CD14-positive monocyte (primary cell): ENCODE measurements around the gene CHAT. TPM values are rescaled to one million over a fixed set of nuclear protein-coding genes. Genes with fewer than 3 reads are reported as not detected.
"Not testable (repeated sequence)": the region's sequence is repeated elsewhere in the genome, so short reads cannot be mapped to it uniquely, and the experiment has no call there.

Source experiments
- DNase-seq, 3 donors: peaks; one replicate each; pipeline ENCODE4 v3.0.0-alpha.2; 2011 to 2022
- H2AFZ ChIP-seq: 2 replicates; pipeline ENCODE4 v1.6.0; 2012; ENCODE audit warnings: mild to moderate bottlenecking, low read depth, low read length, inconsistent platforms; ENCODE audit not compliant: insufficient read depth, poor library complexity, severe bottlenecking
- H3K27ac ChIP-seq, 2 donors: 1 replicate in 1 of 2; 2 replicates in 1 of 2; pipeline ENCODE4 v1.5.1; 2012 to 2013; ENCODE audit warnings: low read length in 2 of 2, control low read depth in 1 of 2, inconsistent platforms in 1 of 2, low read depth in 1 of 2, mild to moderate bottlenecking in 1 of 2
- H3K27me3 ChIP-seq, 2 donors: one replicate each; pipeline versions ENCODE4 v1.6.0 to v1.6.1; 2011 to 2013; ENCODE audit warnings: low read length in 2 of 2; ENCODE audit not compliant: control insufficient read depth in 2 of 2, insufficient read depth in 2 of 2
- H3K36me3 ChIP-seq, 2 donors: replicated peaks in 1 of 2; 1 replicate in 1 of 2; 2 replicates in 1 of 2; pipeline versions ENCODE4 v1.5.1 to v1.6.1; 2012 to 2013; ENCODE audit warnings: low read length in 2 of 2, control low read depth in 1 of 2, inconsistent platforms in 1 of 2, mild to moderate bottlenecking in 1 of 2; ENCODE audit not compliant: insufficient read depth in 2 of 2, control insufficient read depth in 1 of 2
- H3K4me1 ChIP-seq, 2 donors: 1 replicate in 1 of 2; 2 replicates in 1 of 2; pipeline versions ENCODE4 v1.5.1 to v1.6.1; 2012 to 2013; ENCODE audit warnings: low read length in 2 of 2, control low read depth in 1 of 2, inconsistent platforms in 1 of 2, mild to moderate bottlenecking in 1 of 2, moderate library complexity in 1 of 2; ENCODE audit not compliant: insufficient read depth in 2 of 2, control insufficient read depth in 1 of 2
- H3K4me2 ChIP-seq: replicated peaks from 2 replicates; pipeline ENCODE3; 2012; ENCODE audit warnings: low read length, moderate library complexity, mild to moderate bottlenecking; ENCODE audit not compliant: poor library complexity, severe bottlenecking; ENCODE audit errors: extremely low read depth
- H3K4me3 ChIP-seq, 3 experiments: fragments of 200-600 bp in 1 of 3; sonication (generic) in 1 of 3; replicated peaks in 1 of 3; 1 replicate in 2 of 3; 2 replicates in 1 of 3; pipeline ENCODE4 v1.5.1; 2011 to 2013; ENCODE audit warnings: low read length in 3 of 3, mild to moderate bottlenecking in 3 of 3, control low read depth in 2 of 3, low read depth in 2 of 3, inconsistent platforms in 1 of 3, moderate library complexity in 1 of 3
- H3K79me2 ChIP-seq: 2 replicates; pipeline ENCODE4 v1.6.0; 2012; ENCODE audit warnings: mild to moderate bottlenecking, control low read depth, inconsistent platforms, low read length, moderate library complexity; ENCODE audit not compliant: insufficient read depth
- H3K9ac ChIP-seq: 2 replicates; pipeline ENCODE4 v1.6.0; 2017; ENCODE audit warnings: low read length, mild to moderate bottlenecking; ENCODE audit not compliant: insufficient read depth, poor library complexity, severe bottlenecking
- H3K9me3 ChIP-seq, 2 donors: replicated peaks in 1 of 2; 1 replicate in 1 of 2; 2 replicates in 1 of 2; pipeline versions ENCODE4 v1.5.1 to v1.6.1; 2012 to 2013; ENCODE audit warnings: low read length in 2 of 2, control low read depth in 1 of 2; ENCODE audit not compliant: control insufficient read depth in 1 of 2, insufficient read depth in 1 of 2
- H4K20me1 ChIP-seq: 2 replicates; pipeline ENCODE4 v1.6.0; 2012; ENCODE audit warnings: mild to moderate bottlenecking, low read length, control low read depth, moderate library complexity; ENCODE audit not compliant: insufficient read depth
- H3K27ac Mint-ChIP-seq, 7 donors: one replicate each; pipeline ENCODE4 v1.8.0; 2020; ENCODE audit warnings: mild to moderate bottlenecking in 7 of 7, mixed read lengths in 7 of 7, moderate library complexity in 6 of 7, inconsistent platforms in 2 of 7
- H3K27me3 Mint-ChIP-seq, 3 donors: one replicate each; pipeline ENCODE4 v1.8.0; 2021 to 2022; ENCODE audit warnings: low read depth in 3 of 3, mild to moderate bottlenecking in 3 of 3, mixed read lengths in 3 of 3, moderate library complexity in 3 of 3, inconsistent platforms in 1 of 3
- H3K36me3 Mint-ChIP-seq, 2 donors: one replicate each; pipeline ENCODE4 v1.8.0; 2020; ENCODE audit warnings: mixed read lengths in 2 of 2, inconsistent platforms in 1 of 2, mild to moderate bottlenecking in 1 of 2
- H3K4me1 Mint-ChIP-seq: one replicate; pipeline ENCODE4 v1.8.0; 2020; ENCODE audit warnings: mild to moderate bottlenecking, mixed read lengths
- H3K4me3 Mint-ChIP-seq, 2 donors: one replicate each; pipeline ENCODE4 v1.8.0; 2020; ENCODE audit warnings: mild to moderate bottlenecking in 2 of 2, mixed read lengths in 2 of 2, moderate library complexity in 1 of 2
- H3K9me3 Mint-ChIP-seq, 7 donors: one replicate each; pipeline ENCODE4 v1.8.0; 2020 to 2022; ENCODE audit warnings: mixed read lengths in 7 of 7, mild to moderate bottlenecking in 6 of 7, moderate library complexity in 6 of 7, inconsistent platforms in 2 of 7
- CTCF ChIP-seq: fragments of 200-600 bp; IDR thresholded peaks from one replicate; pipeline ENCODE4 v1.8.0; 2022; ENCODE audit warnings: antibody characterized with exemption, mild to moderate bottlenecking
- WGBS: methylation state at CpG from one replicate; pipeline ENCODE4 v1.1.5; 2013; ENCODE audit warnings: missing lambda C conversion rate; ENCODE audit not compliant: insufficient coverage; 5-methylcytosine and 5-hydroxymethylcytosine counted together
- intact Hi-C, 2 donors: fragments of 100-400 bp; cut with micrococcal nuclease; formaldehyde crosslinking; loops; one replicate each; pipeline versions ENCODE4 v1.15.0 to v1.15.1; 2023
- polyA plus RNA-seq, 3 donors: library from polyadenylated mRNA; depleted of rRNA in 1 of 3; unstranded in 2 of 3; stranded (reverse) in 1 of 3; fragments of 300-500 nt in 2 of 3; fragments of >200 nt in 1 of 3; fragmentation: Illumina TruSeq in 2 of 3; gene quantifications; 1 replicate in 2 of 3; 2 replicates in 1 of 3; pipeline ENCODE4 v1.2.3, GENCODE V29; 2012 to 2021

CHAT gene
- polyA plus RNA-seq, 3 donors, result not detected

GRCh38 chr10:49678827-49679479 lies 65.1 kb downstream of the CHAT start:
- intact Hi-C loops, result no loop called here
- Histone ChIP-seq H3K4me3 (peak overlapping the region in 1 of 3 experiments; percentile 32), H3K9me3 (peaks cover 16 to 19% of the 10 kb centered on the region in 2 donors), H3K27me3 (peaks cover 23 to 32% of the 10 kb centered on the region in 2 donors), H4K20me1 (no peaks in the 10 kb centered on the region), H3K36me3 (no peaks in the 10 kb centered on the region), H2AFZ (no peak overlapping the region), H3K4me1 (peaks cover 0 to 4% of the 10 kb centered on the region in 2 donors), H3K4me2 (peak overlapping the region; percentile 42), H3K79me2 (no peaks in the 10 kb centered on the region), H3K27ac (no peak overlapping the region), H3K9ac (no peak overlapping the region)
- no peak for TF ChIP-seq CTCF
- H3K9me3 Mint-ChIP-seq, result peaks cover 3 to 25% (median 16%) of the 10 kb centered on the region in 7 donors
- H3K27ac Mint-ChIP-seq, result peak overlapping the region in 1 of 7 donors; percentile 5
- 17% methylated on average over 14 of the region's 19 CpGs for WGBS
- no peaks in the 10 kb centered on the region for H3K36me3 Mint-ChIP-seq
- peaks cover 23 to 38% (median 26%) of the 10 kb centered on the region in 3 donors for H3K27me3 Mint-ChIP-seq
- no peak for DNase-seq
- H3K4me3 Mint-ChIP-seq, result peak overlapping the region in 1 of 2 donors; percentile 27
- peaks cover 6% of the 10 kb centered on the region for H3K4me1 Mint-ChIP-seq

- Histone ChIP-seq H3K9me3 (peaks cover 16 to 19% of the 10 kb centered on the region in 2 donors), H3K9ac (no peak within 1 kb of the TSS), H3K27ac (no peak within 1 kb of the TSS), H2AFZ (no peak within 1 kb of the TSS), H3K4me1 (peaks cover 0 to 4% of the 10 kb centered on the region in 2 donors), H3K4me2 (peak within 1 kb of the TSS; percentile 42), H3K79me2 (no peaks in the 10 kb centered on the region), H3K27me3 (peaks cover 23 to 32% of the 10 kb centered on the region in 2 donors), H4K20me1 (no peaks in the 10 kb centered on the region), H3K36me3 (no peaks in the 10 kb centered on the region), H3K4me3 (peak within 1 kb of the TSS in 1 of 3 experiments; percentile 32)
- TF ChIP-seq CTCF, result no peak
- H3K9me3 Mint-ChIP-seq, result peaks cover 3 to 25% (median 16%) of the 10 kb centered on the region in 7 donors
- intact Hi-C loops, result no loop called here
- 12% methylated on average over 33 of the region's 36 CpGs for WGBS
- peak within 1 kb of the TSS; percentile 17 to 43 for H3K4me3 Mint-ChIP-seq
- peak in 1 of 3 donors; percentile 7 for DNase-seq
- H3K27me3 Mint-ChIP-seq, result peaks cover 23 to 38% (median 24%) of the 10 kb centered on the region in 3 donors
- peak within 1 kb of the TSS in 1 of 7 donors; percentile 5 for H3K27ac Mint-ChIP-seq
- H3K4me1 Mint-ChIP-seq, result peaks cover 6% of the 10 kb centered on the region
- H3K36me3 Mint-ChIP-seq, result no peaks in the 10 kb centered on the region
Observed at GRCh38 chr10:49679480-49679893, 65.7 kb downstream of the CHAT start, which contains the start of gene C10orf53. C10orf53 (plus strand) TSS chr10:49679651; CDS start chr10:49679698, 47 bp downstream.

DNA sequence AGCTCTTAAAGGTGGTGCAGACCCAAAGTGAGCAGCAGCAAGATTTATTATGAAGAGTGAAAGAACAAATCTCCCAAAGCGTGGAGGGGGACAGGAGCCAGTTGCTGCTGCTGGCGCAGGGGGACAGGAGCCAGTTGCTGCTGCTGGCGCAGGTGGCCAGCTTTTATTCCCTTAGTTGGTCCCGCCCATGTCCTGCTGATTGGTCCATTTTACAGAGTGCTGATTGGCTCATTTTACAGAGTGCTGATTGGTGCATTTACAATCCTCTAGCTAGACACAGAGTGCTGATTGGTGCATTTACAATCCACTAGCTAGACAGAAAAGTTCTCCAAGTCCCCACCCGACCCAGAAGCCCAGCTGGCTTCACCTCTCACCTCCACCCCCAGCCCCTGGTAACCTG lies 68.6 kb downstream of the CHAT start:
- H3K27ac ChIP-seq, H3K79me2 ChIP-seq, H3K4me3 ChIP-seq, H3K36me3 Mint-ChIP-seq, H3K4me1 Mint-ChIP-seq, H3K27ac Mint-ChIP-seq, H3K9ac ChIP-seq, H3K4me2 ChIP-seq, H3K4me1 ChIP-seq, H3K4me3 Mint-ChIP-seq, DNase-seq, H3K36me3 ChIP-seq, intact Hi-C loops, H2AFZ ChIP-seq, H4K20me1 ChIP-seq: not testable (repeated sequence)
- H3K9me3 Mint-ChIP-seq, result peaks cover 4 to 38% (median 22%) of the 10 kb centered on the region in 7 donors
- no CpG with 5 or more reads among the region's 5 CpGs for WGBS
- H3K27me3 ChIP-seq, result peaks cover 21 to 28% of the 10 kb centered on the region in 2 donors
- peaks cover 24 to 27% of the 10 kb centered on the region in 2 donors for H3K9me3 ChIP-seq
- peaks cover 19 to 28% (median 25%) of the 10 kb centered on the region in 3 donors for H3K27me3 Mint-ChIP-seq
